ENCODE measurements around the gene TMEM108. TPM values are rescaled to one million over a fixed set of nuclear protein-coding genes. Genes with fewer than 3 reads are reported as not detected.
A peak's percentile ranks its signal among the peaks of the same experiment; 100 is the strongest.

TMEM108 gene
- total and polyA plus RNA-seq, 8 donors: 0.37 to 2.1 (median 0.84) TPM; not detected in 2

GRCh38 chr3:133210656-133211055, 172.5 kb downstream of the TMEM108 start:
- peaks cover 0 to 6% (median 0%) of the 10 kb centered on the region in 4 donors for H3K4me1 ChIP-seq
- no peaks in the 10 kb centered on the region for H3K9me3 ChIP-seq
- DNase-seq: peak in 1 of 2 donors; percentile 45
- intact Hi-C loops (cut with DNase I; ENCODE audit: low total_unique reads): no loop called here
- H3K36me3 ChIP-seq: no peaks in the 10 kb centered on the region
- H3K27me3 ChIP-seq: no peaks in the 10 kb centered on the region
- 57 to 80% (median 75%) methylated on average over 4 of the region's 4 CpGs for WGBS, 5 donors
- H3K27ac ChIP-seq: no peak overlapping the region
- H3K4me3 ChIP-seq: no peak overlapping the region
- TF ChIP-seq EP300 (IDR thresholded peaks at IDR 0.05): no peak

GRCh38 chr3:133211449-133211848, 173.3 kb downstream of the TMEM108 start:
- H3K4me1 ChIP-seq: peaks cover 0 to 6% (median 0%) of the 10 kb centered on the region in 4 donors
- no peaks in the 10 kb centered on the region for H3K9me3 ChIP-seq
- H3K4me3 ChIP-seq: no peak overlapping the region
- DNase-seq: peak in 1 of 2 donors; percentile 65
- intact Hi-C loops (cut with DNase I; ENCODE audit: low total_unique reads): no loop called here
- TF ChIP-seq POLR2AphosphoS5 (IDR thresholded peaks at IDR 0.05) (peak in 1 of 3 donors; percentile 8), CTCF (IDR thresholded peaks at IDR 0.05) (no peak), EP300 (IDR thresholded peaks at IDR 0.05) (no peak), POLR2A (IDR thresholded peaks at IDR 0.05) (no peak)
- H3K27me3 ChIP-seq: no peaks in the 10 kb centered on the region
- H3K36me3 ChIP-seq: no peaks in the 10 kb centered on the region
- no peak overlapping the region for H3K27ac ChIP-seq
- WGBS, 5 donors: 24 to 39% (median 31%) methylated on average over 2 of the region's 2 CpGs

GRCh38 chr3:133211856-133212255, 173.7 kb downstream of the TMEM108 start:
- Histone ChIP-seq H3K36me3 (no peaks in the 10 kb centered on the region), H3K27ac (no peak overlapping the region), H3K4me1 (peaks cover 0 to 6% (median 0%) of the 10 kb centered on the region in 4 donors), H3K4me3 (no peak overlapping the region), H3K27me3 (no peaks in the 10 kb centered on the region), H3K9me3 (no peaks in the 10 kb centered on the region)
- DNase-seq: no peak
- intact Hi-C loops (cut with DNase I; ENCODE audit: low total_unique reads): no loop called here
- TF ChIP-seq POLR2AphosphoS5 (IDR thresholded peaks at IDR 0.05) (no peak), EP300 (IDR thresholded peaks at IDR 0.05) (no peak), CTCF (IDR thresholded peaks at IDR 0.05) (no peak), POLR2A (IDR thresholded peaks at IDR 0.05) (no peak)

- H3K36me3 ChIP-seq: no peaks in the 10 kb centered on the region
- TF ChIP-seq EP300 (IDR thresholded peaks at IDR 0.05) (no peak), POLR2AphosphoS5 (IDR thresholded peaks at IDR 0.05) (no peak), POLR2A (IDR thresholded peaks at IDR 0.05) (no peak), CTCF (IDR thresholded peaks at IDR 0.05) (no peak)
- peaks cover 0 to 6% (median 0%) of the 10 kb centered on the region in 4 donors for H3K9me3 ChIP-seq
- peaks cover 0 to 6% (median 0%) of the 10 kb centered on the region in 4 donors for H3K4me1 ChIP-seq
- no peak overlapping the region for H3K27ac ChIP-seq
- no peaks in the 10 kb centered on the region for H3K27me3 ChIP-seq
- WGBS, 5 donors: 87 to 94% (median 89%) methylated on average over 2 of the region's 2 CpGs
- no peak for DNase-seq
- H3K4me3 ChIP-seq: no peak overlapping the region
- intact Hi-C loops (cut with DNase I; ENCODE audit: low total_unique reads): no loop called here
Measured at GRCh38 chr3:133213937-133214336, 175.7 kb downstream of the TMEM108 start.

- peak in 1 of 2 donors; percentile 20 for DNase-seq
- Histone ChIP-seq H3K27ac (no peak overlapping the region), H3K9me3 (peaks cover 3 to 9% (median 6%) of the 10 kb centered on the region in 4 donors), H3K4me1 (peaks cover 0 to 6% (median 0%) of the 10 kb centered on the region in 4 donors), H3K27me3 (no peaks in the 10 kb centered on the region), H3K36me3 (no peaks in the 10 kb centered on the region), H3K4me3 (no peak overlapping the region)
- WGBS, 5 donors: 56 to 72% (median 72%) methylated on average over 3 of the region's 3 CpGs
- intact Hi-C loops (cut with DNase I; ENCODE audit: low total_unique reads): no loop called here
- TF ChIP-seq POLR2A (IDR thresholded peaks at IDR 0.05): no peak
Measured at GRCh38 chr3:133227813-133228212, 189.6 kb downstream of the TMEM108 start.
